Adrenal gland (tissue), 12 donors: ENCODE measurements around the gene HDAC4. TPM values are rescaled to one million over a fixed set of nuclear protein-coding genes. Genes with fewer than 3 reads are reported as not detected.
"Not testable (repeated sequence)": the region's sequence is repeated elsewhere in the genome, so short reads cannot be mapped to it uniquely, and the experiment has no call there.

Experiments used
- DNase-seq, 7 donors: peaks; one replicate each; pipeline ENCODE4 v3.0.0-alpha.2; 2019 to 2020
- H3K27ac ChIP-seq, 5 donors: fragments of 200-600 bp; sonication (generic) in 4 of 5; 1 replicate in 3 of 5; 2 replicates in 2 of 5; pipeline versions ENCODE4 v1.5.1 to v1.8.0; 2016 to 2020; ENCODE audit warnings: mild to moderate bottlenecking in 1 of 5
- H3K27me3 ChIP-seq: fragments of 200-600 bp; 2 replicates; pipeline ENCODE4 v1.8.0; 2021
- H3K36me3 ChIP-seq, 2 donors: fragments of 200-600 bp; replicated peaks in 1 of 2; 1 replicate in 1 of 2; 2 replicates in 1 of 2; pipeline versions ENCODE4 v1.5.1 to v1.8.0; 2018 to 2022
- H3K4me1 ChIP-seq, 2 donors: fragments of 200-600 bp; replicated peaks in 1 of 2; 1 replicate in 1 of 2; 2 replicates in 1 of 2; pipeline versions ENCODE4 v1.5.1 to v1.8.0; 2018 to 2021
- H3K4me3 ChIP-seq, 4 donors: fragments of 200-600 bp; sonication (generic) in 3 of 4; one replicate each; pipeline ENCODE4 v1.5.1; 2016 to 2018
- H3K9me3 ChIP-seq, 3 donors: fragments of 200-600 bp; sonication (generic) in 1 of 3; replicated peaks in 1 of 3; 1 replicate in 2 of 3; 2 replicates in 1 of 3; pipeline versions ENCODE4 v1.5.1 to v1.8.0; 2016 to 2021
- CTCF ChIP-seq, 6 experiments: fragments of 450-650 bp in 4 of 6; fragments of 200-600 bp in 2 of 6; sonication (generic) in 1 of 6; IDR thresholded peaks; 1 replicate in 5 of 6; 2 replicates in 1 of 6; pipeline versions ENCODE4 v1.5.1 to v1.8.0; 2016 to 2021; ENCODE audit warnings: antibody characterized with exemption in 6 of 6, mild to moderate bottlenecking in 2 of 6, moderate library complexity in 1 of 6
- POLR2A ChIP-seq, 2 donors: fragments of 450-650 bp; IDR thresholded peaks; one replicate each; pipeline ENCODE4 v1.6.1; 2017; ENCODE audit warnings: antibody characterized with exemption in 2 of 2, mild to moderate bottlenecking in 2 of 2, moderate library complexity in 1 of 2
- WGBS, 4 donors: extraction: QIAGEN DNeasy Blood & Tissue Kit in 2 of 4; methylation state at CpG; one replicate each; pipeline versions ENCODE4 v1.1.5 to v1.1.7; 2013 to 2017; 5-methylcytosine and 5-hydroxymethylcytosine counted together
- intact Hi-C, 2 donors: fragments of 100-400 bp; cut with DNase I; formaldehyde crosslinking; loops; one replicate each; pipeline versions ENCODE4 v1.14.1 to v1.15.0; 2022 to 2023
- polyA plus RNA-seq, 3 donors: library from polyadenylated mRNA; stranded (reverse); fragments of 200-250 nt in 2 of 3; fragments of 350-450 nt in 1 of 3; fragmentation: Illumina TruSeq in 1 of 3; extraction: RNeasy Lipid Tissue Mini Kit (QIAGEN cat#74804) in 1 of 3; gene quantifications; one replicate each; pipeline ENCODE4 v1.2.3, GENCODE V29; 2013 to 2014
- total RNA-seq, 9 donors: library from RNA; depleted of rRNA in 4 of 9; stranded (reverse); fragments of >200 nt in 4 of 9; fragments of 120-200 nt in 1 of 9; fragmentation: NEBNext Ultra II Directional in 1 of 9; extraction: Animal tissue kit (Norgen Biotek cat#: 25700) in 1 of 9; gene quantifications; one replicate each; pipeline versions ENCODE4 v1.1.0 to v1.2.4, GENCODE V29; 2013 to 2023
- donor health status: healthy with polysubstance abuse.
- donor health status: Bipolar disorder and iron deficiency.
- donor health status: DM: yes; HTN: yes; CAD: no.
- donor health status: DM: no; HTN: no; CAD: no.
- donor health status: DM: no; HTN: no; CAD: no.
- donor health status: DM: yes; HTN: yes; CAD: no.

HDAC4 gene
- total and polyA plus RNA-seq, 12 donors = 8.3 to 88.9 (median 28.7) TPM

- intact Hi-C loops = no loop called here
- TF ChIP-seq POLR2A (IDR thresholded peaks at IDR 0.05) (no peak), CTCF (IDR thresholded peaks at IDR 0.05) (no peak)
- Histone ChIP-seq H3K4me1 (peaks cover 0 to 14% of the 10 kb centered on the region in 2 donors), H3K27me3 (no peaks in the 10 kb centered on the region), H3K36me3 (peaks cover 0 to 8% of the 10 kb centered on the region in 2 donors), H3K4me3 (no peak overlapping the region), H3K9me3 (no peaks in the 10 kb centered on the region), H3K27ac (no peak overlapping the region)
- WGBS, 4 donors = 97% methylated on average over 17 of the region's 17 CpGs
- peak in 5 of 7 donors; percentile 7 to 49 (median 15) for DNase-seq
Observed at GRCh38 chr2:239177908-239178307, 222.9 kb downstream of the HDAC4 start.

GRCh38 chr2:239177325-239177724, 223.5 kb downstream of the HDAC4 start:
- H3K36me3 ChIP-seq = peaks cover 0 to 8% of the 10 kb centered on the region in 2 donors
- 96 to 98% (median 98%) methylated on average over 11 of the region's 11 CpGs for whole genome bisulfite sequencing, 4 donors
- intact Hi-C loops = no loop called here
- H3K4me3 ChIP-seq = no peak overlapping the region
- peaks cover 0 to 2% (median 0%) of the 10 kb centered on the region in 3 donors for H3K9me3 ChIP-seq
- peak in 3 of 7 donors; percentile 10 to 46 (median 16) for DNase-seq
- no peaks in the 10 kb centered on the region for H3K27me3 ChIP-seq
- H3K4me1 ChIP-seq = peaks cover 0 to 14% of the 10 kb centered on the region in 2 donors
- H3K27ac ChIP-seq = peak overlapping the region in 2 of 5 donors; percentile 83 to 84
- no peak for TF ChIP-seq CTCF (IDR thresholded peaks at IDR 0.05)
- no peak for TF ChIP-seq POLR2A (IDR thresholded peaks at IDR 0.05)

DNA sequence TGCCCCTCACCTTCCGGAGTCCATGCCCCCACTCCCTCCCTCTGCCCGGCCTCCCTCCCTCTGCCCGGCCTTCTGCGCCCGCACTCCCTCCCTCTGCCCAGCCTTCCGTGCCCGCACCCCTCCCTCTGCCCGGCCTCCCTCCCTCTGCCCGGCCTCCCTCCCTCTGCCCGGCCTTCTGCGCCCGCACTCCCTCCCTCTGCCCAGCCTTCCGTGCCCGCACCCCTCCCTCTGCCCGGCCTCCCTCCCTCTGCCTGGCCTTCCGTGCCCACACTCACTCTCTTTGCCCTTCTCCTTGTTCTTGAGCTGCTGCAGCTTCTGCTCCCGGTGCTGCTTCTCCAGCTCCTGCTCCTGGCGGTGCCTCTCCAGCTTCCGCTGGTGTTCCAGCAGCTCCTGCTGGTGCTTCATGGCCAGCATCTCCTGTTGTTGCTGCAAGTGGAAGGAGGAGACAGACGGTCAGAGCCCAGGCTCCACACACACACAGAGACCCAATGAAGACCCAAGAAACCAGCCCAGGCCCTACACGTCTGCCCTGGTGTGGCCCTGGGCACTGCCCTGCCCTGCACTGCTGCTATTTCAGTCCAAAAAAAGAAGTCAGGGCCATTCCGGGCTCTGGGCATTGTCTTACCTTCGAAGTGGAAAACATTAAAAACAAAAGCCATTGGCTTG, 224.5 kb downstream of the HDAC4 start:
- H3K27ac ChIP-seq = peak overlapping the region in 4 of 5 donors; percentile 46 to 84 (median 77)

GRCh38 chr2:239175181-239175580, 225.6 kb downstream of the HDAC4 start:
- peaks cover 0 to 3% of the 10 kb centered on the region in 2 donors for H3K36me3 ChIP-seq
- peak overlapping the region in 3 of 5 donors; percentile 61 to 84 (median 83) for H3K27ac ChIP-seq
- no peak overlapping the region for H3K4me3 ChIP-seq
- peaks cover 0 to 14% of the 10 kb centered on the region in 2 donors for H3K4me1 ChIP-seq
- peaks cover 0 to 17% (median 5%) of the 10 kb centered on the region in 3 donors for H3K9me3 ChIP-seq
- TF ChIP-seq POLR2A (IDR thresholded peaks at IDR 0.05) (no peak), CTCF (IDR thresholded peaks at IDR 0.05) (no peak)
- WGBS, 4 donors = 81 to 85% (median 84%) methylated on average over 5 to 11 of the region's 11 CpGs
- no peaks in the 10 kb centered on the region for H3K27me3 ChIP-seq
- intact Hi-C loops = no loop called here
- peak in 4 of 7 donors; percentile 10 to 39 (median 16) for DNase-seq

More for the DNA sequence above, 224.5 kb downstream of the HDAC4 start:
- DNase-seq = peak; percentile 68 to 84 (median 70)
- H3K4me3 ChIP-seq, H3K27me3 ChIP-seq, H3K36me3 ChIP-seq, intact Hi-C loops: not testable (repeated sequence)
- WGBS, 4 donors = 47 to 63% (median 53%) methylated on average over 14 to 21 of the region's 23 CpGs
- H3K4me1 ChIP-seq = peaks cover 0 to 14% of the 10 kb centered on the region in 2 donors
- H3K9me3 ChIP-seq = peaks cover 0 to 11% (median 5%) of the 10 kb centered on the region in 3 donors
